Glutamatergic neuron (in vitro differentiated cells): ENCODE results near the gene ANKRD17. TPM values are rescaled to one million over a fixed set of nuclear protein-coding genes. Genes with fewer than 3 reads are reported as not detected.

ENCODE experiments used
- DNase-seq: peaks from one replicate; pipeline ENCODE4 v3.0.0; 2022
- H3K27ac Mint-ChIP-seq: one replicate; pipeline ENCODE4 v1.8.0; 2020; ENCODE audit warnings: mild to moderate bottlenecking, mixed read lengths, inconsistent platforms; ENCODE audit not compliant: unreplicated experiment
- H3K27me3 Mint-ChIP-seq: one replicate; pipeline ENCODE4 v1.8.0; 2020; ENCODE audit warnings: mild to moderate bottlenecking, moderate library complexity, mixed read lengths, inconsistent platforms; ENCODE audit not compliant: unreplicated experiment
- H3K36me3 Mint-ChIP-seq: one replicate; pipeline ENCODE4 v1.8.0; 2020; ENCODE audit warnings: mild to moderate bottlenecking, mixed read lengths, inconsistent platforms; ENCODE audit not compliant: unreplicated experiment
- H3K4me1 Mint-ChIP-seq: one replicate; pipeline ENCODE4 v1.8.0; 2020; ENCODE audit warnings: mild to moderate bottlenecking, low read depth, mixed read lengths, inconsistent platforms; ENCODE audit not compliant: unreplicated experiment
- H3K4me3 Mint-ChIP-seq: one replicate; pipeline ENCODE4 v1.8.0; 2020; ENCODE audit warnings: mild to moderate bottlenecking, mixed read lengths, inconsistent platforms; ENCODE audit not compliant: unreplicated experiment
- H3K9me3 Mint-ChIP-seq: one replicate; pipeline ENCODE4 v1.8.0; 2020; ENCODE audit warnings: mild to moderate bottlenecking, moderate library complexity, mixed read lengths, inconsistent platforms; ENCODE audit not compliant: unreplicated experiment
- CTCF ChIP-seq: fragments of 200-600 bp; sonication (generic); IDR thresholded peaks from one replicate; pipeline ENCODE4 v1.5.0; 2021; ENCODE audit not compliant: partially characterized antibody, unreplicated experiment
- total RNA-seq: library from RNA; stranded (reverse); fragmentation: NEBNext Ultra II Directional; extraction: Animal tissue kit (Norgen Biotek cat#: 25700); gene quantifications from one replicate; pipeline ENCODE4 v1.2.1, GENCODE V29; 2021; ENCODE audit not compliant: unreplicated experiment

The ANKRD17 gene
- total RNA-seq, 1 donor from 2014 or later = 91.9 TPM

GRCh38 chr4:73170518-73171198 lies 87.9 kb downstream of the ANKRD17 start:
- H3K27me3 Mint-ChIP-seq = peaks cover 2% of the 10 kb centered on the region
- no peak overlapping the region for H3K27ac Mint-ChIP-seq
- H3K4me3 Mint-ChIP-seq = no peak overlapping the region
- no peaks in the 10 kb centered on the region for H3K4me1 Mint-ChIP-seq
- peaks cover 1% of the 10 kb centered on the region for H3K9me3 Mint-ChIP-seq
- no peak for TF ChIP-seq CTCF
- peaks cover 42% of the 10 kb centered on the region for H3K36me3 Mint-ChIP-seq
- no peak for DNase-seq

- Mint-ChIP-seq H3K27me3 (peaks cover 2% of the 10 kb centered on the region), H3K36me3 (peaks cover 22% of the 10 kb centered on the region), H3K27ac (no peak overlapping the region), H3K4me3 (no peak overlapping the region), H3K9me3 (peaks cover 1% of the 10 kb centered on the region), H3K4me1 (no peaks in the 10 kb centered on the region)
- no peak for TF ChIP-seq CTCF
- DNase-seq = no peak
Measured at GRCh38 chr4:73166212-73166611, 92.4 kb downstream of the ANKRD17 start.

- Mint-ChIP-seq H3K27ac (no peak overlapping the region), H3K4me3 (no peak overlapping the region), H3K27me3 (peaks cover 2% of the 10 kb centered on the region), H3K9me3 (peaks cover 4% of the 10 kb centered on the region), H3K4me1 (no peaks in the 10 kb centered on the region), H3K36me3 (peaks cover 13% of the 10 kb centered on the region)
- no peak for DNase-seq
- no peak for TF ChIP-seq CTCF
Measured at GRCh38 chr4:73161527-73162185, 96.9 kb downstream of the ANKRD17 start.

GRCh38 chr4:73156394-73156793 lies 102.2 kb downstream of the ANKRD17 start:
- Mint-ChIP-seq H3K36me3 (peaks cover 4% of the 10 kb centered on the region), H3K4me1 (peaks cover 1% of the 10 kb centered on the region), H3K27me3 (peaks cover 2% of the 10 kb centered on the region), H3K27ac (peak overlapping the region; percentile 65), H3K4me3 (no peak overlapping the region), H3K9me3 (peaks cover 4% of the 10 kb centered on the region)
- DNase-seq = no peak
- TF ChIP-seq CTCF = no peak

- Mint-ChIP-seq H3K27me3 (peaks cover 2% of the 10 kb centered on the region), H3K36me3 (peaks cover 4% of the 10 kb centered on the region), H3K4me3 (no peak overlapping the region), H3K27ac (no peak overlapping the region), H3K9me3 (no peaks in the 10 kb centered on the region), H3K4me1 (peaks cover 1% of the 10 kb centered on the region)
- TF ChIP-seq CTCF = no peak
- no peak for DNase-seq
Measured at GRCh38 chr4:73152893-73153292, 105.7 kb downstream of the ANKRD17 start.
